ACC112 (cell line): ENCODE data around the gene OSBP2.

Experiments
- H2AFZ ChIP-seq: fragments of 200-600 bp; sonication (generic); one replicate; pipeline ENCODE4 v1.6.0; 2017; ENCODE audit warnings: antibody characterized with exemption, low read length; ENCODE audit not compliant: unreplicated experiment
- H3K27ac ChIP-seq: fragments of 200-600 bp; sonication (generic); 2 replicates; pipeline ENCODE4 v1.5.1; 2014; ENCODE audit warnings: low read depth, mild to moderate bottlenecking, antibody characterized with exemption, low read length, moderate library complexity
- H3K27me3 ChIP-seq: fragments of 200-600 bp; sonication (generic); 2 replicates; pipeline ENCODE4 v1.6.1; 2014; ENCODE audit warnings: mild to moderate bottlenecking, antibody characterized with exemption, low read length, moderate library complexity, mixed read lengths; ENCODE audit not compliant: insufficient read depth
- H3K36me3 ChIP-seq: fragments of 200-600 bp; sonication (generic); 2 replicates; pipeline ENCODE4 v1.6.1; 2016; ENCODE audit warnings: mild to moderate bottlenecking, antibody characterized with exemption, low read length, moderate library complexity, mixed read lengths; ENCODE audit not compliant: insufficient read depth
- H3K4me1 ChIP-seq: fragments of 200-600 bp; sonication (generic); one replicate; pipeline ENCODE4 v1.6.1; 2016; ENCODE audit warnings: low read length, mixed read lengths; ENCODE audit not compliant: insufficient read depth, unreplicated experiment, control insufficient read depth
- H3K4me3 ChIP-seq: fragments of 200-600 bp; sonication (generic); 2 replicates; pipeline ENCODE4 v1.5.1; 2014; ENCODE audit warnings: mild to moderate bottlenecking, low read depth, low read length
- H3K79me2 ChIP-seq: fragments of 200-600 bp; sonication (generic); one replicate; pipeline ENCODE4 v1.6.0; 2016; ENCODE audit warnings: low read length; ENCODE audit not compliant: control insufficient read depth, unreplicated experiment, insufficient read depth

Gene OSBP2

GRCh38 chr22:30742291-30743256, 47.9 kb downstream of the OSBP2 start:
- Histone ChIP-seq H3K36me3 (no peaks in the 10 kb centered on the region), H3K79me2 (no peaks in the 10 kb centered on the region), H3K27ac (no peak overlapping the region), H3K4me3 (no peak overlapping the region), H3K4me1 (no peaks in the 10 kb centered on the region), H2AFZ (no peak overlapping the region), H3K27me3 (no peaks in the 10 kb centered on the region)

DNA sequence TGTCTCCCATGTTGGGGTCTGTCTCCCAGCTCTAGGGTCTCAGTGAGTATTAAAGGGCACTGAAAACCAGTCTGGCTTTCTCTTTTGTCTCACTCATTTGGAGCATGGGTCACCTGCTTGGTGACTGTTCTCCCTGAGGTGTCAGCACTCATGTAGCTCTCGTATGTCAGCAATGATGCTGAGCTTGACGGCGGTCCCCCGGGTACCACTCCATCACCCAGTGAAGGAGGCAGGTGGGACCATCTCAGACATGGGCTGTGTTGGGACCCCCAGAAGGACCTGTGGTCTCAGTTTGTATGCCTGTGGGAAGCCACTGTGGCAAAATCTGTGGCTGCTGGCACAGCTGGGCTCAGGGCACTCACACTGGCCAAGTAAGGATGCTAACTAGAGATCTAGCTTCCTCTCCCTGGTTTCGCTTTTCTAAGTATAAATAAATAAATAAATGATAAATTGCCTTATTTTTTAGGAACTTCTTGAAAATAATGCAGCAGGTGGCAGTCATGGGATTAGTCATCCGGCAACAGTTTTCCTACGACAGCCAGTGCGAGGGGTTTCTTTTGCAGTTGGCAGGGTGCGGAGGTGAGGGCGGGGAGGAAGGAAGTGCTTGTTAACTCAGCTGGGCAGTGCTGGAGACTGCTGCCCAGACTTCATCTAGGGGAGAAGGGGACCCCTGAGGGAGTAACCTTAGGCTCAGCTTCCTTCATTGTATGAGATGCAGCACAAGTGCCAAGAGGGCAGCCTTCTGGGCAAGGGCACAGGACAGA, 48.8 kb downstream of the OSBP2 start:
- Histone ChIP-seq H3K4me3 (no peak overlapping the region), H3K27ac (no peak overlapping the region), H3K79me2 (no peaks in the 10 kb centered on the region), H3K27me3 (no peaks in the 10 kb centered on the region), H2AFZ (no peak overlapping the region), H3K36me3 (no peaks in the 10 kb centered on the region), H3K4me1 (no peaks in the 10 kb centered on the region)

DNA sequence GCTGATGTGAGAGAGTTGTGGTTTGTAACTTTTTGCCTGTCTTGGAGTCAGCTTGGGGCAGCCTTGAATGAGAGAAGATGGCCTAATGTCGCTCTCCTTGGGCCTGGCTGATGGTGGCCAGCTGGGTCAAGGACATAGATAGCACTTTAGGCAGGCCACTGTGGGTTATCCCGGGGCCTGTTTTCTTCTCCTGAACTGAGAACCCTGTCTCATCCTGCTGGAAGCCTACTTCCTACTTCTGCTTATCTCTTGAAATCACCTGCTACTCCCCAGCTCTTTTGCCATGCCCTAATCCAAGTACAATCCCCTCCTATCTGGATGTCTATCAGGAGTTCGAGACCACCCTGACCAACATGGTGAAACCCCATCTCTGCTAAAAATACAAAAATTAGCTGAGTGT, 49.5 kb downstream of the OSBP2 start:
- H3K4me3 ChIP-seq, result no peak overlapping the region
- no peak overlapping the region for H3K27ac ChIP-seq
- H3K36me3 ChIP-seq, result no peaks in the 10 kb centered on the region
- no peak overlapping the region for H2AFZ ChIP-seq
- no peaks in the 10 kb centered on the region for H3K4me1 ChIP-seq
- no peaks in the 10 kb centered on the region for H3K27me3 ChIP-seq
- no peaks in the 10 kb centered on the region for H3K79me2 ChIP-seq

DNA sequence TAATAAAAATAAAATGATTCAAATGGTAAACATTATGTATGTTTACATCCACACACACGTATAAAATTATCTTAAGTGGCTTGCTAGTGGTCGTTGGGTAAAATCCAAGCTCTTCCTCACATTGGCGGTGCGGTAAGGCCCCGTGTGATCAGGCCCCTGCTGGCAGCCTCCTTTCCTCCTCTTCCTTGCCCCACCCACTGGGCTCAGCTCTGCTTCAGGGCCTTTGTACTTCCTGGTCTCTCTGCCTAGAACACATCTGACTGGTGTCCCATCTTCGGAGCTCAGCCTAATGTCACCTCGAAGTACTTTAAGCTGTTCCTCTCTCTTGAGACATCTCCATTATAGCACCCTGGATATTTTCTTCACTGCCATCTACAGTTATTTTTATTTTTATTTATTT, 52.8 kb downstream of the OSBP2 start:
- Histone ChIP-seq H3K36me3 (no peaks in the 10 kb centered on the region), H3K27ac (no peak overlapping the region), H3K27me3 (no peaks in the 10 kb centered on the region), H3K79me2 (no peaks in the 10 kb centered on the region), H3K4me1 (no peaks in the 10 kb centered on the region), H2AFZ (no peak overlapping the region), H3K4me3 (no peak overlapping the region)

DNA sequence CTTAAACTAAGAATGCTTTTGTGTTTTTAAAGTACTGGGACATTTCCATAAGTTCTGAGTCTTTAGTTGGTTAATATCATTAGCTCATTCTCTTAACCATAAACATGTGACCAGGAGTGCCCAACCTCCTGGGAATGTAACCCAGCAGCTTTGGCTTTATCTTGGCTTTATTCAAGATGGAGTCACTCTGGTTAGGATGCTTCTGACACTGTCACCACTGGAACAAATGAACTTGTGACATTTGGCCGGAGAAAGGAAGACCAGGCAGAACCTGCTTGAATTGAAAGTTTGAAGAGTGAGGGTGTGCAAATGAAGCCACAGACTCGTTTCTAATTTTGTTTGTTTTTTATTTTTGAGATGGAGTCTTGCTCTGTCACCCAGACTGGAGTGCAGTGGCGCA, 54.6 kb downstream of the OSBP2 start:
- no peaks in the 10 kb centered on the region for H3K79me2 ChIP-seq
- no peak overlapping the region for H3K27ac ChIP-seq
- no peaks in the 10 kb centered on the region for H3K4me1 ChIP-seq
- H2AFZ ChIP-seq, result no peak overlapping the region
- no peaks in the 10 kb centered on the region for H3K36me3 ChIP-seq
- H3K4me3 ChIP-seq, result no peak overlapping the region
- no peaks in the 10 kb centered on the region for H3K27me3 ChIP-seq

DNA sequence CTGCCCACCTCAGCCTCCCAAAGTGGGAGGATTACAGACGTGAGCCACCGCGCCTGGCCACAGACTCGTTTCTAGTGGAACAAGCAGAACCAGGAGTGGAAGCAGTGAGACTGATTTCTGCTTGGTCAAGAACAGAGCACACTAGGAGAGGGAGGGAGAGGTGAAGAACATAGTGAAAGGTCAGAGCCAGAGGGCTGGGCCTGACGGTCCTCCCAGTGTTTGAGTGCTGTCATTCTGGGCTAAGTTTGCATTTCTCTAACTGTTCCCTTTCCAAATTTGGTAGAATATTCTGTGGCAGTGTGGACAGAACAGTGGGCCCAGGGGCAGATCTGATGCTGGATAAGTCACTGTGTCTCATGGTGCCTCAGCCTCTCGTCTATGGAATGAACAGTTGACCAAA, 55.2 kb downstream of the OSBP2 start:
- H3K36me3 ChIP-seq, result no peaks in the 10 kb centered on the region
- H2AFZ ChIP-seq, result no peak overlapping the region
- no peak overlapping the region for H3K4me3 ChIP-seq
- H3K27me3 ChIP-seq, result no peaks in the 10 kb centered on the region
- peaks cover under 1% of the 10 kb centered on the region for H3K4me1 ChIP-seq
- no peak overlapping the region for H3K27ac ChIP-seq
- H3K79me2 ChIP-seq, result no peaks in the 10 kb centered on the region

DNA sequence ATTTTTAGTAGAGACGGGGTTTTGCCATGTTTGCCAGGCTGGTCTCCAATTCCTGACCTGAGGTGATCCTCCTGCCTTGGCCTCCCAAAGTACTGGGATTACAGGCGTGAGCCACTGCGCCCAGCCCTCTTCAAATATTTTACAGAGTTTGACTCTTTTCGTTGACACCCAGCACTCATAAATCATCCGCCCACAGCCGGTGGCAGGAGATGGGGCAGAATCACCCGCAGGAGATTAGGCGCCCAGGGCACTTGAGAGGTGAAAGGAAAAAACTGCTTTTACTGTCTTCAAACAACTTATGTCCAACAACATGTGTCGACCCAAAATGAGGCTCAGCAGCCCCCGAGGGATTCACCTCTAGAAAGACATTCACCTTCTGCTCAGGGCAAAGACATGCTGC, 56.9 kb downstream of the OSBP2 start:
- Histone ChIP-seq H3K27ac (no peak overlapping the region), H3K4me1 (peaks cover 5% of the 10 kb centered on the region), H3K36me3 (no peaks in the 10 kb centered on the region), H3K4me3 (no peak overlapping the region), H3K27me3 (no peaks in the 10 kb centered on the region), H3K79me2 (no peaks in the 10 kb centered on the region), H2AFZ (no peak overlapping the region)

GRCh38 chr22:30752771-30753170, 58.1 kb downstream of the OSBP2 start:
- H3K79me2 ChIP-seq, result no peaks in the 10 kb centered on the region
- no peak overlapping the region for H3K4me3 ChIP-seq
- peaks cover 5% of the 10 kb centered on the region for H3K4me1 ChIP-seq
- no peak overlapping the region for H3K27ac ChIP-seq
- H3K27me3 ChIP-seq, result no peaks in the 10 kb centered on the region
- no peak overlapping the region for H2AFZ ChIP-seq
- no peaks in the 10 kb centered on the region for H3K36me3 ChIP-seq

DNA sequence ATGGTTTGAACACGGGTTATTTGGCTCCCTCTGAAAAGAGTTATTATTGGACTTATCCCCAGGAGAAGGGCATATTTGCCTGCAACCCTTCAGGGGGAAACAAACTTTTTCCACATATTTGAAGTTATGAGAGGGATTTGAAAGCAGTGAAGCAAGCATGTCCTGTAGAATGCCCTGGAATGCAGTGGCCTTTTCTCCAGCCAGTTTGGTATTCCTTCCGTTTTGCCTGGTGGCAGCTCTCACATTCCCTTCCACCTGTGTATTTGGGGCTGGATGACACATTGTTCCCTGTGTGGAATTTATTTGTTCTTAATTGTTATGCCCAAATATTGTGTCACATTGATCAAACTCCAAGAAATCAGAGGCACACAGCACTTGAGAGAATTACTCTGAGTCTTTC, 59.0 kb downstream of the OSBP2 start:
- no peak overlapping the region for H3K27ac ChIP-seq

DNA sequence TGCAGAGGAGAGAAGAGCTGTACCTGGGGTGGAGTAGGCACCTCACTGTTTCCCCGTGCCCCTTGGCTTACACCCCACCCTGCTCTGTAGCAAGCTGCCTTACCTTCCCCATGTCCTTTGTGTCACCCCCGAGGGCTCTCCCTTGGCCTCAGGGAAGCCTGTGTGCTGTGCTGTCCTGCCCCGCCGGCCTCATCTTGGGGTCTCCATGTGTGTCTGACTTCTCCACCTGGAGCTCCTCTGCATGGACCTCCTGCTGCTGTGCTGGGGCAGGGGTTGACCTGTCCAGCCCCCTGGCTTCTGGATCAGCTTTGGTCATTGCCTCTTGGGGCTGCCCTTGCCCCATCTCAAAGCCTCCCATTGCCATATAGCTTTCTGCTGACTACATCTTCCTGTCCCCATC, 59.8 kb downstream of the OSBP2 start:
- Histone ChIP-seq H3K36me3 (no peaks in the 10 kb centered on the region), H3K27me3 (no peaks in the 10 kb centered on the region), H3K4me1 (peaks cover 5% of the 10 kb centered on the region), H3K4me3 (no peak overlapping the region), H3K79me2 (no peaks in the 10 kb centered on the region), H2AFZ (no peak overlapping the region), H3K27ac (no peak overlapping the region)

More for the DNA sequence above, 59.0 kb downstream of the OSBP2 start:
- Histone ChIP-seq H3K4me3 (no peak overlapping the region), H3K27me3 (no peaks in the 10 kb centered on the region), H3K36me3 (no peaks in the 10 kb centered on the region), H2AFZ (no peak overlapping the region), H3K4me1 (peaks cover 5% of the 10 kb centered on the region), H3K79me2 (no peaks in the 10 kb centered on the region)
